DOHH2 (cell line): ENCODE results near the gene PDGFD.

ENCODE experiments used
- CTCF ChIP-seq: fragments of 200-600 bp; sonication (generic); IDR thresholded peaks from one replicate; pipeline ENCODE4 v1.5.1; 2014; ENCODE audit warnings: antibody characterized with exemption, mild to moderate bottlenecking, low read depth, low read length; ENCODE audit not compliant: poor library complexity, severe bottlenecking
- EZH2phosphoT487 ChIP-seq: fragments of 200-600 bp; sonication (generic); IDR thresholded peaks from 2 replicates; pipeline ENCODE4 v1.6.1; 2017; ENCODE audit warnings: borderline replicate concordance, mild to moderate bottlenecking, antibody characterized with exemption, low read length, moderate library complexity, mixed read lengths

GRCh38 chr11:104148074-104148473, 15.9 kb downstream of the PDGFD start:
- TF ChIP-seq CTCF (no peak), EZH2phosphoT487 (no peak)
